WTC11 (cell line): ENCODE measurements around the gene BRS3.

Experiments used
- ATF2 ChIP-seq: sonication (generic); formaldehyde crosslinking; IDR thresholded peaks from 2 replicates; pipeline ENCODE4 v1.8.1; 2022; ENCODE audit warnings: low read depth, missing genetic modification reagents, borderline replicate concordance
- ATF3 ChIP-seq: sonication (generic); formaldehyde crosslinking; conservative IDR thresholded peaks from 2 replicates; pipeline ENCODE4 v1.8.1; 2022; ENCODE audit warnings: mild to moderate bottlenecking, missing genetic modification reagents
- CBFB ChIP-seq: sonication (generic); formaldehyde crosslinking; IDR thresholded peaks from 2 replicates; pipeline ENCODE4 v1.8.1; 2022; ENCODE audit warnings: mild to moderate bottlenecking, low read depth, missing genetic modification reagents
- CREB1 ChIP-seq: sonication (generic); formaldehyde crosslinking; IDR thresholded peaks from 2 replicates; pipeline ENCODE4 v1.8.0; 2023; ENCODE audit warnings: mild to moderate bottlenecking, missing genetic modification reagents
- CTCF ChIP-seq: fragments of 200-600 bp; IDR thresholded peaks from 2 replicates; pipeline ENCODE4 v1.8.0; 2022; ENCODE audit warnings: antibody characterized with exemption
- E2F5 ChIP-seq: sonication (generic); formaldehyde crosslinking; IDR thresholded peaks from 2 replicates; pipeline ENCODE4 v1.8.1; 2022; ENCODE audit warnings: mild to moderate bottlenecking, moderate library complexity, missing genetic modification reagents
- FOXK1 ChIP-seq: sonication (generic); formaldehyde crosslinking; IDR thresholded peaks from 2 replicates; pipeline ENCODE4 v1.8.0; 2022; ENCODE audit warnings: mild to moderate bottlenecking, moderate library complexity, missing genetic modification reagents
- MAX ChIP-seq: sonication (generic); formaldehyde crosslinking; IDR thresholded peaks from 2 replicates; pipeline ENCODE4 v1.8.0; 2022; ENCODE audit warnings: mild to moderate bottlenecking, missing genetic modification reagents
- PREB ChIP-seq: sonication (generic); formaldehyde crosslinking; IDR thresholded peaks from 2 replicates; pipeline ENCODE4 v1.8.1; 2022; ENCODE audit warnings: mild to moderate bottlenecking, missing genetic modification reagents, moderate library complexity, borderline replicate concordance
- SMAD4 ChIP-seq: sonication (generic); formaldehyde crosslinking; IDR thresholded peaks from 2 replicates; pipeline ENCODE4 v1.8.0; 2022; ENCODE audit warnings: mild to moderate bottlenecking, missing genetic modification reagents
- SP1 ChIP-seq: sonication (generic); formaldehyde crosslinking; conservative IDR thresholded peaks from 2 replicates; pipeline ENCODE4 v1.8.1; 2022; ENCODE audit warnings: missing genetic modification reagents
- TEAD1 ChIP-seq: sonication (generic); formaldehyde crosslinking; IDR thresholded peaks from 2 replicates; pipeline ENCODE4 v1.8.0; 2022; ENCODE audit warnings: mild to moderate bottlenecking, missing genetic modification reagents
- TEAD4 ChIP-seq: sonication (generic); formaldehyde crosslinking; IDR thresholded peaks from 2 replicates; pipeline ENCODE4 v1.8.0; 2022; ENCODE audit warnings: mild to moderate bottlenecking, missing genetic modification reagents
- ZNF423 ChIP-seq: fragments of 250-450 bp; sonication (Bioruptor Pico); IDR thresholded peaks from 2 replicates; pipeline ENCODE4 v2.1.2; 2022; ENCODE audit warnings: mild to moderate bottlenecking, moderate library complexity

GRCh38 chrX:136496186-136496763 is 8.5 kb downstream of the BRS3 start:
- TF ChIP-seq TEAD1 (CRISPR knock-in tag) (no peak), MAX (CRISPR knock-in tag) (no peak), CTCF (no peak), SP1 (CRISPR knock-in tag) (no peak), ATF3 (CRISPR knock-in tag) (no peak), CREB1 (CRISPR knock-in tag) (no peak), TEAD4 (CRISPR knock-in tag) (no peak), CBFB (no peak), E2F5 (CRISPR knock-in tag) (no peak), ATF2 (CRISPR knock-in tag) (no peak), ZNF423 (CRISPR knock-in tag) (no peak), FOXK1 (CRISPR knock-in tag) (no peak), SMAD4 (CRISPR knock-in tag) (no peak), PREB (CRISPR knock-in tag) (no peak)
